Measurements from ENCODE around the gene S100A6.

Gene S100A6

DNA sequence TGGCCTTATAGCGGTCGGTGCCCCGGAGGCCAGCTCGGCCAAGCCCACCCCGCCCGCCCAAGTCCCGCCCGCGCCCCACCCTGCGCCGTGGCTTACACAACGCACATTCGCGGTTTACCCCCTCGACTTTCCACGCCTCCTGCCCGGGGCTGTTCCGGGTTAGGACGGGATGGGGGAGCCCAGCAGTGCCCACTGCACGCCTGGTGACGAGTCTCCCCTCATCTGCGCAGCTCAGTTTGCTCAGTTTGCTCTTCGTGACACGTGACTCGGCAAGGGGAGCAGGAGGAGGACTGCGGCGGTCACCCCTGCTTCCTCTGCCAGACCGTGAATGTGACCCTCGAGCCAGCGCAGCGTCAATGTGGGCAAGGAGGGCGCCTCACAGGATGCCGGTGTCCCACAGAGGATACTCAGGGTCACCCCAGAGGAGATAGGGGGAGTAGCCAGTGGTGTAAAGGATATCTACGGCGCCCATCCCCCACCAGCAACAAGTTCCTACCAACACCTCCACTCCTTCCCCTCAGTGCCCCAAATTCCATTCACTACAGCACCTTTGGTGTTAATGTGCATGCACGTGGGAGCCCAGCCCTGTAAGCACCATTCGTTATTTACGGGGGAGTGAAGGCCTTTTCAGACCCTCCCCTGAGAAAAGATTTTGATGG, 350 bp upstream of the S100A6 start:
- peak overlapping the region; percentile 82 for H3K4me3 ChIP-seq (ENCODE audit: low read depth, low read length)
- in situ Hi-C loops (cut with HindIII; ENCODE audit: low sequenced_read_pairs) = no loop called here
- DNase-seq (ENCODE audit: low read depth) = peak; percentile 42
- TF ChIP-seq, protein P1, sequence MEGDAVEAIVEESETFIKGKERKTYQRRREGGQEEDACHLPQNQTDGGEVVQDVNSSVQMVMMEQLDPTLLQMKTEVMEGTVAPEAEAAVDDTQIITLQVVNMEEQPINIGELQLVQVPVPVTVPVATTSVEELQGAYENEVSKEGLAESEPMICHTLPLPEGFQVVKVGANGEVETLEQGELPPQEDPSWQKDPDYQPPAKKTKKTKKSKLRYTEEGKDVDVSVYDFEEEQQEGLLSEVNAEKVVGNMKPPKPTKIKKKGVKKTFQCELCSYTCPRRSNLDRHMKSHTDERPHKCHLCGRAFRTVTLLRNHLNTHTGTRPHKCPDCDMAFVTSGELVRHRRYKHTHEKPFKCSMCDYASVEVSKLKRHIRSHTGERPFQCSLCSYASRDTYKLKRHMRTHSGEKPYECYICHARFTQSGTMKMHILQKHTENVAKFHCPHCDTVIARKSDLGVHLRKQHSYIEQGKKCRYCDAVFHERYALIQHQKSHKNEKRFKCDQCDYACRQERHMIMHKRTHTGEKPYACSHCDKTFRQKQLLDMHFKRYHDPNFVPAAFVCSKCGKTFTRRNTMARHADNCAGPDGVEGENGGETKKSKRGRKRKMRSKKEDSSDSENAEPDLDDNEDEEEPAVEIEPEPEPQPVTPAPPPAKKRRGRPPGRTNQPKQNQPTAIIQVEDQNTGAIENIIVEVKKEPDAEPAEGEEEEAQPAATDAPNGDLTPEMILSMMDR (IDR thresholded peaks at IDR 0.05; ENCODE audit: low read depth, low read length, missing control alignments) = no peak

- in situ Hi-C loops (cut with HindIII; ENCODE audit: low sequenced_read_pairs) = no loop called here
- TF ChIP-seq, protein P1 (IDR thresholded peaks at IDR 0.05; ENCODE audit: low read depth, low read length, missing control alignments) = no peak
- peak overlapping the region; percentile 82 for H3K4me3 ChIP-seq (ENCODE audit: low read depth, low read length)
- DNase-seq (ENCODE audit: low read depth) = no peak
These were observed 908 bp downstream of the S100A6 start for GRCh38 chr1:153534925-153535241.

GRCh38 chr1:153534226-153534924, 1.4 kb downstream of the S100A6 start:
- in situ Hi-C loops (cut with HindIII; ENCODE audit: low sequenced_read_pairs) = no loop called here
- DNase-seq (ENCODE audit: low read depth) = no peak
- peak overlapping the region; percentile 82 for H3K4me3 ChIP-seq (ENCODE audit: low read depth, low read length)
- TF ChIP-seq, protein P1 (IDR thresholded peaks at IDR 0.05; ENCODE audit: low read depth, low read length, missing control alignments) = no peak

DNA sequence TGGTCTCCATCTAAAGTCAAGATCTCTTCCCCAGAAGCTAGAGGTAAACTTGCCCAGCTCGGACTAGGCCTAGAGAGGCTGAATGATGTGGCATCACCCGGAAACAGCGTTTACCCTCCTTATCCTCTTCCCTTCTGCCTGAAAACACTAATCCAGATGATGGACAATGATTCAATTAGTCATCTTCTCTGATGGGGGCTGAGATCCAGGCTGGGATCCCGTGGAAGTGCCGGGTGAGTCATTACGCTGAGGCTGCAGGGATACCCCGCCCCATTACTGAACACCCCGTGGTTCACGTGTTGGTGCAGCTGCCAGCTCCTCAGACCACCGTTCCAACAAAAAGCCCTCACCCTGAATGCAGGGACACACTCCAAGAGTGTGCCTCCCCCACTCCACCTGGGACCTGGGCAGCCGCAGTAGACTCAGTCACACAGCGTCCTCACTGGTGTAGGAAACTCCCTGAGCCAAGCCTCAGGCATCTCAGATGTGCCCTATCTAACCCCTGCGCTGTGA, 2.0 kb downstream of the S100A6 start:
- DNase-seq (ENCODE audit: low read depth) = peak; percentile 47
- TF ChIP-seq, protein P1 (IDR thresholded peaks at IDR 0.05; ENCODE audit: low read depth, low read length, missing control alignments) = no peak
- peak overlapping the region; percentile 82 for H3K4me3 ChIP-seq (ENCODE audit: low read depth, low read length)
- in situ Hi-C loops (cut with HindIII; ENCODE audit: low sequenced_read_pairs) = no loop called here

DNA sequence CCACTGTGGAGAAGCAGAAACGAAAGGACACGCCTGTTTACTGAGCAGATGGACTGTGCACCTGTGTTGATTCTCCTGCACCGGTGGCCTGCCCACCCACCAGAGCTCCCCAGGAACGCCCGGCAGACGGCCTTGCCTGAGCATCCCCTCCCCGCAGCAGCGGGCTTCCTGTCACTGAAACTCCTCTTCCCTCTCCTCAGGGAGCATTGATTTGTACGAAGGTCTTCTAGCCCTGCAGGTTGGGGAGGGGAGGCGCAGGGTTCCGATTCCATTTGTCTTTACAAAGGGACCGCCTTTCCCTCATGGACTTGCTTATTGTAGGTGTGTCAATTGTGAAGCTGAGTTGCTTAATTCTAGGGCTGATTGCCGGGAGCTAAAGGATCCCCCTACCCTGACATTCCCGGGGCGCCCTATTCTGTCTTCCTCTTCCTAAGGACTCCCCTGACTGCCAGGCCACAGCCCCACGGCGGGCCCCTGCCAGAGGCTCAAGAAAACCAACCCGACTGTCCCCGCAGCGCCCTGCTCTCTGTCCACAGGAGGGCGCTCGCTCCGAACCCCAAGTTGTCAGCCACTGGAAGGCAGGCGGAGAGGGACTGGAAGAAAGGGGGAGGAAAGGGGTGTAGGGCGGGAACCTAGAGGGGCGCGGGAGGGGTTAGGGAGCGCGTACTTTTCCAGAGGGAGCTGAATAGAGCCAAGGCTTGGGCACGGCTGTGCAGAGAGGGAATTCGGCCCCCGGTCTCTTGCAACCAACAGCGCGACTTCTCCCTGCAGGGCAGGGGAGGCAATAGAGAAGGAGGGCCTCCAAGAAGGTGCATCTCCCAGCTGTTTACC, 2.8 kb downstream of the S100A6 start:
- H3K4me3 ChIP-seq (ENCODE audit: low read depth, low read length) = peak overlapping the region; percentile 82
- in situ Hi-C loops (cut with HindIII; ENCODE audit: low sequenced_read_pairs) = no loop called here
- DNase-seq (ENCODE audit: low read depth) = peak; percentile 58
- TF ChIP-seq, protein P1 (IDR thresholded peaks at IDR 0.05; ENCODE audit: low read depth, low read length, missing control alignments) = peak; percentile 92

DNA sequence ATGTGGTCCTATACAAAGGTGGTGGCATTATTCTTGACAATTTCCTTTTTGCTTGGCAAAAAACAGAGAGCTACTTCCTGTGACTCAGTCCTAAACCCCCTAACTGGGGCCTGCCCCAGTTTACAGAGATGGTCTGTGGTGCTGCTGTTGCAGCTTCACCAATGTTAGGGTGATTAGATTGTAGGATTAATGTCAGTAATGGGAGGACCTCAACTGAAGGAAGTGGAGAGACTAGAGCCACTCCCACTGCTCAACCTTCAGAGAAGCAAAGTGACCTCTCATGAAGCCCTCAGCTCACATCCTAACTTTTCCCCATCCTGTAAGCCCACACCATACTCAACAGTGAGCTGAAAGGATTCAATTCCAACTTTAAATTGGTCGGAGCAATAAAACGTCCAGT, 3.6 kb downstream of the S100A6 start:
- H3K4me3 ChIP-seq (ENCODE audit: low read depth, low read length) = no peak overlapping the region
- in situ Hi-C loops (cut with HindIII; ENCODE audit: low sequenced_read_pairs) = no loop called here
- no peak for DNase-seq (ENCODE audit: low read depth)
- TF ChIP-seq, protein P1 (IDR thresholded peaks at IDR 0.05; ENCODE audit: low read depth, low read length, missing control alignments) = no peak

Data from astrocyte of the cerebellum (primary cell).